LNCAP (cell line): ENCODE measurements around the gene PWWP2B.

Source experiments
- CTCF ChIP-seq: fragments of 450-650 bp; IDR thresholded peaks from 2 replicates; pipeline ENCODE4 v1.5.1; 2017; ENCODE audit warnings: mild to moderate bottlenecking

The PWWP2B gene

GRCh38 chr10:132357286-132358058, 39.5 kb upstream of the PWWP2B start:
- no peak for TF ChIP-seq CTCF

- TF ChIP-seq CTCF: no peak
These were observed 37.5 kb upstream of the PWWP2B start for GRCh38 chr10:132359305-132360040.

DNA sequence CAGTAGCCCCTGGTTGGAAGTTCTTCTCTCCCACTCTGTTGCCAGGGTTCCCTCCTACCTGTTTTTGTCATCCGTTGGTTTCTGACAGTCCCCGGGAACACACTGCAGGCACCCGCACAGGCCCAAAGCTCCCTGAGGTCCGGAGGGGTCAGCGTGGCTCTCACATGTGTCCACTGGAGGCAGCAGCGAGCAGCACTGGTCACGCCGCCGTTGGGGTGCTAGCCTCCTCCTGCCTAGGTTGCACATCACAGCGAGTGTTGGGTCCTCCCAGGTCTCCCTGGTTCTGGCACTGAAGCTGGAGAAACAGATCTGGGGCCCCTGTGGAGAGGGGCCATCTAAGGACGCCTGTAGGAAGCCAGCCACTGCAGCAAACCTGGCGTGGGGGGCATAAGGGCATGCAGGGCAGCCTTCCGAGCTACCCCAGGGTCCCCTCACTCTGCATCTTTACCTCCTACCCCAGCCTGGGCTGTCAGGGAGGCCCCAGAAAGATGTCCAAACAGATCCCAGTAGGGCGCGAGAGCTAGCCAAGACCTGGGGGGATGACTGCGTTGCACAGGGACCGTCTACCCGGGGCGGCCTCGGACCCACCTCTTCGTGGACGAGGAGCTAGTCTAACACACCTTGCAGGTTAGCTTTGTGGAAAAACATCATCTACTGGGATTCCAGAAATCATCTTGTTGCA, 36.1 kb upstream of the PWWP2B start:
- peak; percentile 79 for TF ChIP-seq CTCF

- no peak for TF ChIP-seq CTCF
These were observed 35.4 kb upstream of the PWWP2B start for GRCh38 chr10:132361581-132362101.

DNA sequence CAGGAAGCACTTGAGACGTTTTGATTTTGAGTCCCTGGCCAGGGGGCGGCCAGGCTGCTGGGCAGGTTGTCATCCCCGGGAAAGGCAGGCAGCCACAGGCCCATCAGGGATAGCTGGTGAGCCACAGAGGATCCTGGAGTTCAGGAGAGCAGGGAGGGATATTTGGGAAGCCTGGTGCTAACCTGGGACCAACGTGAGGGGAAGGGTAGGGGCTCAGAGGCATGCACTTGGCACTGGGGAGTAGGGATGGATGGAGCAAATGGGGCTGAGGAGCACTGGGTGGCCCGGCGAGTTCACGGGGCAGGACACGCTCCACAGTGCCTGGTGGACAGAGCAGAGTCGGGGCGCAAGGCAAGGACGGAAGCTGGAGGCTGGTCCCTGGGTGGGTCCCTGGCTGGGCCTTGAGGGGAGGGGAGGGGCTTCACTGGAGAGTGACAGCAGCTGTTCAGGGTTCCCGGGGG, 34.8 kb upstream of the PWWP2B start:
- no peak for TF ChIP-seq CTCF

DNA sequence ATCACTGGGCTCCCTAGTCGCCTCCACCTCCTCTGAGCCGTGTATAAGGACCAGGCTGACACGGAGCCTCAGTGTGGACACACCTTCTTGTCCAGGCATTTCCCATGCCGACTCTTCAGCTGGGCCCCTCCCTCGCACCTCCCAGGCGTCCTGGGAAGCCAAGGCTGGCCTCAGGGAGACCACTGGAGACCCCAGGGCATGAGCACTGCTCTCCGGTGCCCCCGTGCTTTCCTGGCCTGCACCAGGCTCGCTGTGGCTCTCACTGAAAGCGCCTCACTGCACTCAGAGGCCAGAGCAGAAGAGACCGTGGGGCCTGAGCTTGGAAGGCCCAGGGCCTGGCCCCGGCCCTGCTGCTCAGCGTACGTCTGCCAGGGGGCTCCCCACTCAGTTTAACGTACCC, 33.6 kb upstream of the PWWP2B start:
- TF ChIP-seq CTCF: no peak

GRCh38 chr10:132363921-132364593, 32.9 kb upstream of the PWWP2B start:
- no peak for TF ChIP-seq CTCF
